Skeletal muscle tissue (tissue), 4 donors: ENCODE results near the gene AIG1. TPM values are rescaled to one million over a fixed set of nuclear protein-coding genes. Genes with fewer than 3 reads are reported as not detected.

Source experiments
- H3K27ac ChIP-seq: one replicate; pipeline ENCODE4 v1.7.0; 2013; ENCODE audit warnings: mild to moderate bottlenecking, low read depth, low read length, inconsistent platforms
- H3K27me3 ChIP-seq, 3 donors: one replicate each; pipeline ENCODE4 v1.7.0; 2013; ENCODE audit warnings: low read length in 3 of 3; ENCODE audit not compliant: control insufficient read depth in 3 of 3, insufficient read depth in 3 of 3
- H3K36me3 ChIP-seq, 3 donors: one replicate each; pipeline ENCODE4 v1.7.0; 2013; ENCODE audit warnings: low read length in 3 of 3; ENCODE audit not compliant: control insufficient read depth in 3 of 3, insufficient read depth in 3 of 3
- H3K4me1 ChIP-seq, 3 donors: one replicate each; pipeline ENCODE4 v1.7.0; 2013; ENCODE audit warnings: low read length in 3 of 3, mild to moderate bottlenecking in 3 of 3; ENCODE audit not compliant: control insufficient read depth in 3 of 3, insufficient read depth in 3 of 3
- H3K4me3 ChIP-seq, 3 donors: one replicate each; pipeline ENCODE4 v1.7.0; 2013; ENCODE audit warnings: low read length in 3 of 3
- H3K9ac ChIP-seq, 3 donors: one replicate each; pipeline ENCODE4 v1.7.0; 2013; ENCODE audit warnings: low read length in 3 of 3, mild to moderate bottlenecking in 3 of 3, moderate library complexity in 2 of 3, low read depth in 1 of 3
- H3K9me3 ChIP-seq, 3 donors: one replicate each; pipeline ENCODE4 v1.7.0; 2013; ENCODE audit warnings: low read length in 3 of 3; ENCODE audit not compliant: control insufficient read depth in 3 of 3
- total RNA-seq: library from RNA; depleted of rRNA; stranded (reverse); fragments of >200 nt; gene quantifications from one replicate; pipeline ENCODE4 v1.2.3, GENCODE V29; 2014
- donor health status: Osteomylitis.

The AIG1 gene
- total RNA-seq, 1 donor from 2014 or later: 31.3 TPM

DNA sequence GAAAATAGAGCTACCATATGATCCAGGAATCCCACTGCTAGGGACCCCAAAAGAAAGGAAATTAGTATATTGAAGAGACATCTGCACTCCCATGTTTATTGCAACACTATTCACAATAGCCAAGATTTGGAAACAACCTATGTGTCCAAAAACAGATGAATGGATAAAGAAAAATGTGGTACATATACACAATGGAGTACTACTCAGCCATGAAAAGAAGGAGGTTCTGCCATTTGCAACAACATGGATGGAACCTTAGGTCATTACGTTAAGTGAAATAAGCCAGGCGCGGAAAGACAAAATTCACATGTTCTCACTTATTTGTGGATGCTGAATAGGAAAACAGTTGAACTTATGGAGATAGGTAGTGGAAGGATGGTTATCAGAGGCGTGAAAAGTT, 252.5 kb downstream of the AIG1 start:
- Histone ChIP-seq H3K27me3 (no peaks in the 10 kb centered on the region), H3K4me3 (no peak overlapping the region), H3K9ac (no peak overlapping the region), H3K9me3 (no peaks in the 10 kb centered on the region), H3K4me1 (no peaks in the 10 kb centered on the region), H3K36me3 (no peaks in the 10 kb centered on the region), H3K27ac (no peak overlapping the region)

DNA sequence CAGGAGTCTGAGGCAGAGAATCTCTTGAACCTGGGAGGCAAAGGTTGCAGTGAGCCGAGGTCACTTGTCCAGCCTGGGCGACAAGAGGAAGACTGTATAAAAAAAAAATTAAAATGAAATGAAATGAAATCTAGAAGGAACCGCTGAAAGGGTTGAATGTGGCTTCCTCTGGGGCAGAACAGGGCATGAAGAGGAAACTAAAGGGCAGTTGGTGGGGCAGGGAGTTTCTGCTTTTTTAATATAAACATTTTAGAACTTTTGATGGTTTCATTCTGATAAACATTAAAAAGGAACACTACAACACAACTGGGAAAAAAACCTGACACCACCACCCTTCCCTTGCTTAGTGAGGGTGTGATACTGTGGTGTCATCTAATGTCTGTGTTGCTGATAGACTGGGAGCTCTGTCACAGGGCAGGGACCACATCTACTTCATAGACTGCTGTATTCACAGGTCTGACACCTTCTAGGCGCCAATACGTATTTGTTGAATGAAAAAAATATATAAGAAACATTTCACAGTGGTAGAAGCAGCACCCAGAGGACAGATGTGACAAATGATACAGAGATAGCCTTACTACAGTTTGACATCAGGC, 260.9 kb downstream of the AIG1 start:
- no peak overlapping the region for H3K27ac ChIP-seq
- no peaks in the 10 kb centered on the region for H3K9me3 ChIP-seq
- no peak overlapping the region for H3K9ac ChIP-seq
- no peak overlapping the region for H3K4me3 ChIP-seq
- no peaks in the 10 kb centered on the region for H3K27me3 ChIP-seq
- H3K4me1 ChIP-seq: no peaks in the 10 kb centered on the region
- no peaks in the 10 kb centered on the region for H3K36me3 ChIP-seq

- Histone ChIP-seq H3K4me3 (no peak overlapping the region), H3K9ac (no peak overlapping the region), H3K27ac (no peak overlapping the region), H3K4me1 (no peaks in the 10 kb centered on the region), H3K36me3 (no peaks in the 10 kb centered on the region), H3K27me3 (no peaks in the 10 kb centered on the region), H3K9me3 (no peaks in the 10 kb centered on the region)
These were observed 261.7 kb downstream of the AIG1 start for GRCh38 chr6:143322386-143322785.

DNA sequence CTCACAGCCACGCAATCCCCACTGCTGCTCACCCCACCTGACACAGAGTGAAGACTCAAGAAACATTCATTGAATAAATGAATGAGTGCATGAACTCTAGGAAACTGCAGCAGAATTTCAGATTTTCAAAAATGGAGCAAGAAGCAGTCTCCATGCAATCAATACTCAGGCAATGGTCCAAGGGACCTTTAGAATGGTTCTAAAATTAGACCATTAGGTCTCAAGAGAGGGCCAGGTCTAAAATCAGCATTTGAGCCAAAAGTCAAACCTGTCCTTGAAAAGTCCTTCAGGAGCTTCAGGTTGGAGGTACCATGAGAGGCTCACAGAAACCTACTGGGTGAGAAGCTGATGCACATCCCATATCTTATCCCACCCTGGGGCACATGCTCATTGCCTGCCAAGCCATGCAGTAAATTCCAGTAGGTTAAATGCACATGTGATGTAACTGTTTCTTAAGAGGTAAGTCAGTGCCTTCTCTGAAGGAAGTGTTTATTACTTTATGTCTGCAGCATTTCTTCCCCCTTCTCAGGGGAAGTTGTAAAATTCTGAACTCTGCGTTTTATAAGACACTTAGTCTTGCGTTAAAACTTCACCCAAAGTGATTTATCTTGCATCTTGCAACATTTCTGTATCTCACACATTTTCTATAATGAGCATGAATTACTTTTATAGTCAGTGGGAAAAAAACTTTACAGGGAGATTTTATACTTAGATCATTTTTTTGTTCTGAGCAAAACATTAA, 263.2 kb downstream of the AIG1 start:
- H3K4me1 ChIP-seq: no peaks in the 10 kb centered on the region
- H3K9ac ChIP-seq: no peak overlapping the region
- H3K9me3 ChIP-seq: no peaks in the 10 kb centered on the region
- no peaks in the 10 kb centered on the region for H3K27me3 ChIP-seq
- H3K4me3 ChIP-seq: no peak overlapping the region
- H3K36me3 ChIP-seq: no peaks in the 10 kb centered on the region
- H3K27ac ChIP-seq: no peak overlapping the region

DNA sequence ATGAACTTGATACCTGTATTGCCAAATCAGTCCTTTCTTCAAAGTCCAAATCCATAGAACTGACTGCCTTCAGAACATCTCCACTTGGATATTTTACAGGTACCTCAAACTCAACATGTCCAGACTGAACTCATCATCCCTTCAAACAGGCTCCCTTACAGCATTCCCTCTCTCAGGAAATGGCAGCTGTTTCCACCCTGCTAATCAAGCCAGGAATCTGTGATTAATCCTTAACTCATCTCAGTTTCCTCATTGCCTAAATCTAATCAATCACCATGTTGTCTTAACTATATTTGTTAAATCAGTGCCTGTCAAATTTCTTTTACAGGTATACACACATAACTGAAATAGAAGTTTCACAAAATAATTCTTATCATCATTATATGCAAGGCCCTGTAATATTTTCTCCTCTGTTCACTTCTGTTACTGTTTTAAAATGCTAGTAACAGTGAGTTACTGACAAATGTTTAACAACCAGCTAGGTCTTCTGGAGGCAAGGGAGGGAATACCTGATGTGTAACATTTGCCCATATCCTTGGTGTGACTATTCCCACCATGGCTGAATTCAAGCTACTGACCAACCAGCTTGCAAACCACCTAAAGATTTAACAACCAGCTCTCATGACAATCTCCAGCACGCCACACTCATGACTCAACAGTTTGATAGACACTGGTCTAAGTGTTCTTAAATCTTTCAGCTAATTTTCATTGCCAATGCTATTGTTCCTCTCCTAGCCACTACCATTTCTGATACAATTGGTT, 264.9 kb downstream of the AIG1 start:
- no peak overlapping the region for H3K4me3 ChIP-seq
- H3K36me3 ChIP-seq: no peaks in the 10 kb centered on the region
- H3K9ac ChIP-seq: no peak overlapping the region
- no peak overlapping the region for H3K27ac ChIP-seq
- H3K4me1 ChIP-seq: no peaks in the 10 kb centered on the region
- no peaks in the 10 kb centered on the region for H3K27me3 ChIP-seq
- no peaks in the 10 kb centered on the region for H3K9me3 ChIP-seq

DNA sequence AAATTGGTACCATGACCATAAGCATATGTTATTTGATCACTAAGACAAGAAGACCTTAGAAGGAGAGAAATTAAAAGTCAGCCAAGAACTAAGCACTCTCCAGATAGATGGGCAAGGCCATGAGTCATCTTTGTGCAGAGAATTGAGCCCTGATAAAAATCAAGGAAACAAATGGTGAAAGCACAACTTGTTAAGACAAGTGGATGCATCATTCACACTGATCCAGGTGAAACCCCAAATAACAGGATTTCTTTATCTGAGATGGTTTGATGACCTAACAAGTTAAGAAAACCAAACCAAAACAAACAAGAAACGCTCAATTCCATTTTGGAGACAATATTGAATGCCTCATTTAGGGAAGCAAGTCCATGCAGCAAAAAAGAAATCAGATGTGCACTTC, 268.2 kb downstream of the AIG1 start:
- Histone ChIP-seq H3K36me3 (peaks cover 0 to 3% (median 0%) of the 10 kb centered on the region in 3 donors), H3K27ac (no peak overlapping the region), H3K9me3 (no peaks in the 10 kb centered on the region), H3K4me1 (no peaks in the 10 kb centered on the region), H3K27me3 (no peaks in the 10 kb centered on the region), H3K4me3 (no peak overlapping the region), H3K9ac (no peak overlapping the region)

DNA sequence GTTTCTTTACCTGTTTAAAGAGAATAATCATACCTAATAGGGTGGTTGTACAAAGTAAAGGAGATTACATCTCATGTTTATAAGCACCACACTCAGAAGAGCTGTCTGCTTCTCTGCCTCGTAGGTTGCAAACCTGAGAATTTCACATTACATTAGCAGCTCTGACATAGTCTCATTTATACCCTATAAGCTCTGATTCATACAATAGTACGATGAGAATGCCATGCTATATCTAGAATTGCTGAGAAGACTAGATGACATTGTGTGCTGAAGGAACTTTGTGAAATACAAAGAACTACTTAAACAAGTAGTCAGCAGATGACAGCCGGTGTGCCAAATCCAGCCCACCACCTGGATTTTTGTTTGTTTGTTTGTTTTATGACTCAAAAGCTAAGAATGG, 268.6 kb downstream of the AIG1 start:
- H3K27ac ChIP-seq: no peak overlapping the region
- no peak overlapping the region for H3K4me3 ChIP-seq
- no peaks in the 10 kb centered on the region for H3K27me3 ChIP-seq
- H3K36me3 ChIP-seq: peaks cover 0 to 7% (median 0%) of the 10 kb centered on the region in 3 donors
- H3K4me1 ChIP-seq: no peaks in the 10 kb centered on the region
- H3K9ac ChIP-seq: no peak overlapping the region
- H3K9me3 ChIP-seq: no peaks in the 10 kb centered on the region

DNA sequence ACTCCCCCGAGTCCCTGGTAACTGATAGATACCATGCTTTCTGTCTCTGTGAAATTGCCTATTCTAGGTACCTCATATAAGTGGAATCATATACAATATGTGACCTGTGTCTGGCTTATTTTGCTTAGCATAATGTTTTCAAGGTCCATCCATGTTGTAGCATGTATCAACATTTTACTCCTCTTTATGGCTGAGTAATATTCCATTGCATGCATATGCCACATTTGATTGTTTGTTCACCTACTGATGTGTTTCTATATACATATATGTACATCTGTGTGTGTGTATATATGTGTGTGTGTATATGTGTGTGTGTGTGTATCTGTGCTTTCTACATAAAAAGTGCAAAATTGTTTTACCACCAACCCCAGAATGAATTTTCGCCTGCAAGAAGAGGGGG, 270.7 kb downstream of the AIG1 start:
- Histone ChIP-seq H3K27ac (no peak overlapping the region), H3K9me3 (no peaks in the 10 kb centered on the region), H3K4me3 (no peak overlapping the region), H3K27me3 (no peaks in the 10 kb centered on the region), H3K9ac (no peak overlapping the region), H3K4me1 (no peaks in the 10 kb centered on the region), H3K36me3 (peaks cover 0 to 8% (median 0%) of the 10 kb centered on the region in 3 donors)

DNA sequence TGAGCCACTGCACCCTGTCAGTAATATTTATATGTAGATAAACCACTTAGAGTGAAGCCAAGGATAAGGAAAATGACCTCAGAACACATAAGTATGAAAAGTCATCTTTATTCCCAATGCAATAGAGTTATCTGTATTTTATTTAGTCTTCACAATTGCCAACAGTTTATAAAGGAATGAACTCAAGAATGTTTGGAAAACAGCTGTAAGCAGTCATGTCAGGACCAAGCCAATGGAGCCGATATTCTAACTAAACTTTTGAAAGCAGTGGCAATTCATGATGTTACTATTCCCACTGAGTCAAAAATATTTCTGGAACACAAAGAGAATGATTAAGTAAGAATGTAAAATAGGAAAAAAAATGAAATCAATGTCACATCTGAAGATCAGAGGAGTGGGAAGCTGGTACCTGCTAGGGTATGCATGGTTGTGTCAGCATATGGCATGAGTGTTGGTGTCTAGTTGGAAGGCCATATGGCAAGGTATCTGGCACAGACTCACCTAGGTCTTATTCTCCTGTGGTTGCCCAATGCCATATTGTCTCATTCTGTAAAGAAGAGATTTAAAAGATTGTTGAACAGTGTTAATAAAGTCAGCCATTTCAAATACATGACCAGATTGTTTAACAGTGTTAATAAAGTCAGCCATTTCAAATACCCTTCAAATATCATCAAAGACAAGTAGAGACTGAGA, 271.6 kb downstream of the AIG1 start:
- H3K9ac ChIP-seq: no peak overlapping the region
- no peaks in the 10 kb centered on the region for H3K4me1 ChIP-seq
- no peaks in the 10 kb centered on the region for H3K9me3 ChIP-seq
- H3K27ac ChIP-seq: no peak overlapping the region
- H3K27me3 ChIP-seq: no peaks in the 10 kb centered on the region
- H3K36me3 ChIP-seq: peaks cover 0 to 8% (median 0%) of the 10 kb centered on the region in 3 donors
- H3K4me3 ChIP-seq: no peak overlapping the region
